A549 (cell line): ENCODE measurements around the gene TM2D3. TPM values are rescaled to one million over a fixed set of nuclear protein-coding genes. Genes with fewer than 3 reads are reported as not detected.

Experiments
- ATAC-seq, 2 experiments: fragments of 200-7000 bp in 1 of 2; fragments of >200 bp in 1 of 2; cut with Nextera tagmentation in 1 of 2; cut with Tn5 transposase in 1 of 2; 3 replicates each; pipeline versions ENCODE4 v1.8.0 to v1.9.1; 2018 to 2020; ENCODE audit warnings: mild to moderate bottlenecking in 1 of 2, moderate library complexity in 1 of 2
- CTCF ChIA-PET: fragments of 300-600 bp; sonication (Branson Sonifier 250); formaldehyde crosslinking; extraction: SDS; loops from one replicate; lab custom pipeline; 2021; ENCODE audit warnings: antibody characterized with exemption, inconsistent platforms; lab: Yijun Ruan, JAX
- POLR2A ChIA-PET: fragments of 350-600 bp; formaldehyde crosslinking; extraction: SDS; loops from one replicate; lab custom pipeline; 2021; ENCODE audit warnings: antibody characterized with exemption, inconsistent platforms; lab: Yijun Ruan, JAX
- DNase-seq, 2 experiments: peaks; one replicate each; pipeline versions ENCODE4 v3.0.0 to v3.0.0-alpha.2; 2011 to 2016; ENCODE audit warnings: low read depth in 1 of 2, low spot score in 1 of 2
- FAIRE-seq: peaks from 2 replicates; lab custom pipeline; 2011; peaks lifted over from hg19 to GRCh38; lab: Jason Lieb, UNC
- H3K27ac ChIP-seq, 2 experiments: fragments of >200 bp; sonication (Bioruptor Twin); formaldehyde crosslinking; 3 replicates each; pipeline ENCODE4 v1.5.1; 2016 to 2017
- H3K4me1 ChIP-seq: fragments of >200 bp; sonication (Bioruptor Twin); formaldehyde crosslinking; 3 replicates; pipeline ENCODE4 v1.6.1; 2016
- H3K4me2 ChIP-seq: fragments of >200 bp; sonication (Bioruptor Twin); formaldehyde crosslinking; 3 replicates; pipeline ENCODE4 v1.6.1; 2016
- H3K4me3 ChIP-seq: fragments of >200 bp; sonication (Bioruptor Twin); formaldehyde crosslinking; 3 replicates; pipeline ENCODE4 v1.5.1; 2016
- H3K9me3 ChIP-seq: fragments of >200 bp; sonication (Bioruptor Twin); formaldehyde crosslinking; 3 replicates; pipeline ENCODE4 v1.6.1; 2016
- BHLHE40 ChIP-seq: IDR thresholded peaks from 2 replicates; pipeline ENCODE4 v1.6.1; 2012; ENCODE audit warnings: low read depth, low read length, inconsistent platforms
- CBX8 ChIP-seq: fragments of 200-600 bp; sonication (generic); IDR thresholded peaks from 2 replicates; pipeline ENCODE4 v1.6.1; 2016
- CEBPB ChIP-seq, 2 experiments: fragments of >200 bp in 1 of 2; sonication (Bioruptor Twin) in 1 of 2; formaldehyde crosslinking in 1 of 2; IDR thresholded peaks; 2 replicates each; pipeline ENCODE4 v1.6.1; 2012 to 2016
- ELK1 ChIP-seq: fragments of 150-350 bp; IDR thresholded peaks from 2 replicates; pipeline ENCODE4 v1.6.1; 2014; ENCODE audit warnings: low read depth, mild to moderate bottlenecking, low read length
- EP300 ChIP-seq, 2 experiments: fragments of >200 bp; sonication (Bioruptor Twin); formaldehyde crosslinking; IDR thresholded peaks; 2 replicates in 1 of 2; 3 replicates in 1 of 2; pipeline ENCODE4 v1.6.1; 2016 to 2017
- FOSB ChIP-seq: fragments of 250-450 bp; sonication (Bioruptor Pico); IDR thresholded peaks from 2 replicates; pipeline ENCODE4 v1.5.0; 2020; ENCODE audit warnings: mild to moderate bottlenecking, moderate library complexity
- FOXS1 ChIP-seq: fragments of 250-450 bp; sonication (Bioruptor Pico); IDR thresholded peaks from 2 replicates; pipeline ENCODE4 v1.5.0; 2020; ENCODE audit warnings: mild to moderate bottlenecking, moderate library complexity
- HES2 ChIP-seq: fragments of >200 bp; sonication (Bioruptor Twin); formaldehyde crosslinking; IDR thresholded peaks from 2 replicates; pipeline ENCODE4 v1.6.1; 2016
- HEYL ChIP-seq: fragments of 250-450 bp; sonication (Bioruptor Pico); IDR thresholded peaks from 2 replicates; pipeline ENCODE4 v1.8.0; 2021; ENCODE audit warnings: mild to moderate bottlenecking, moderate library complexity
- HOXB13 ChIP-seq: fragments of 250-450 bp; sonication (Bioruptor Pico); IDR thresholded peaks from 2 replicates; pipeline ENCODE4 v1.5.0; 2020; ENCODE audit warnings: low read depth, mild to moderate bottlenecking, moderate library complexity
- JUN ChIP-seq, 2 experiments: fragments of >200 bp; sonication (Bioruptor Twin); formaldehyde crosslinking; IDR thresholded peaks; 2 replicates in 1 of 2; 3 replicates in 1 of 2; pipeline ENCODE4 v1.6.1; 2016 to 2017
- MAFK ChIP-seq: fragments of 450-650 bp; IDR thresholded peaks from 2 replicates; pipeline ENCODE4 v1.6.1; 2014; ENCODE audit not compliant: partially characterized antibody
- MYC ChIP-seq: IDR thresholded peaks from 2 replicates; pipeline ENCODE4 v1.6.1; 2012; ENCODE audit warnings: mild to moderate bottlenecking, inconsistent platforms, low read length, improper control_type of control experiment, borderline replicate concordance
- NFE2L2 ChIP-seq: fragments of 150-350 bp; conservative IDR thresholded peaks from 2 replicates; pipeline ENCODE4 v1.6.1; 2014; ENCODE audit warnings: low read length
- NPAS2 ChIP-seq: fragments of 250-450 bp; sonication (Bioruptor Pico); IDR thresholded peaks from 2 replicates; pipeline ENCODE4 v1.8.0; 2022; ENCODE audit warnings: mild to moderate bottlenecking, moderate library complexity, borderline replicate concordance
- NR3C1 ChIP-seq: fragments of >200 bp; sonication (Bioruptor Twin); formaldehyde crosslinking; IDR thresholded peaks from 3 replicates; pipeline ENCODE4 v1.6.1; 2017
- PHF8 ChIP-seq: fragments of 200-600 bp; sonication (generic); IDR thresholded peaks from 2 replicates; pipeline ENCODE4 v1.6.1; 2016; ENCODE audit warnings: low read depth, mild to moderate bottlenecking, antibody characterized with exemption, moderate library complexity, borderline replicate concordance
- POLR2A ChIP-seq: IDR thresholded peaks from 2 replicates; pipeline ENCODE4 v1.6.1; 2012; ENCODE audit warnings: mild to moderate bottlenecking, low read length
- POLR2AphosphoS2 ChIP-seq: conservative IDR thresholded peaks from 2 replicates; pipeline ENCODE4 v1.6.1; 2012; ENCODE audit warnings: low read length, improper control_type of control experiment, inconsistent platforms
- REST ChIP-seq: fragments of 200-600 bp; sonication (generic); IDR thresholded peaks from 2 replicates; pipeline ENCODE4 v1.6.1; 2016; ENCODE audit warnings: antibody characterized with exemption, mild to moderate bottlenecking, moderate library complexity
- RFX5 ChIP-seq: fragments of 450-650 bp; IDR thresholded peaks from 2 replicates; pipeline ENCODE4 v1.7.1; 2014; ENCODE audit warnings: antibody characterized with exemption, mild to moderate bottlenecking, moderate library complexity
- RNF2 ChIP-seq: fragments of 200-600 bp; sonication (generic); IDR thresholded peaks from 2 replicates; pipeline ENCODE4 v1.6.1; 2016; ENCODE audit warnings: low read depth, mild to moderate bottlenecking, antibody characterized with exemption, moderate library complexity, borderline replicate concordance
- SREBF2 ChIP-seq: fragments of 450-650 bp; IDR thresholded peaks from 2 replicates; pipeline ENCODE4 v1.6.1; 2014; ENCODE audit warnings: mild to moderate bottlenecking, moderate library complexity
- ZC3H11A ChIP-seq: fragments of 450-650 bp; IDR thresholded peaks from 2 replicates; pipeline ENCODE4 v1.6.1; 2014; ENCODE audit warnings: antibody characterized with exemption, mild to moderate bottlenecking
- ZFP36 ChIP-seq: fragments of 450-650 bp; IDR thresholded peaks from 2 replicates; pipeline ENCODE4 v1.6.1; 2014; ENCODE audit warnings: borderline replicate concordance; ENCODE audit not compliant: partially characterized antibody
- ZNF302 ChIP-seq: fragments of 250-450 bp; sonication (Bioruptor Pico); IDR thresholded peaks from 2 replicates; pipeline ENCODE4 v1.9.0; 2021; ENCODE audit warnings: inconsistent platforms, mild to moderate bottlenecking, moderate library complexity
- WGBS: methylation state at CpG from one replicate; pipeline ENCODE4 v1.1.6; 2017; ENCODE audit errors: missing lambda C conversion rate; 5-methylcytosine and 5-hydroxymethylcytosine counted together
- polyA plus RNA-seq, 4 experiments: library from polyadenylated mRNA; depleted of rRNA in 3 of 4; stranded (reverse); fragments of >200 nt; fragmentation: RNase III in 1 of 4; extraction: RNeasy Plus Mini Kit Qiagen cat#74134 plus additional on column Dnase treatment in 1 of 4; gene quantifications; 2 replicates in 3 of 4; 3 replicates in 1 of 4; pipeline ENCODE4 v1.2.3, GENCODE V29; 2011 to 2017
- TF ChIP-seq, protein P1 (sequence below): IDR thresholded peaks from 2 replicates; pipeline ENCODE4 v1.6.1; 2012
- TF ChIP-seq, protein P2 (sequence below): IDR thresholded peaks from 2 replicates; pipeline ENCODE4 v1.6.1; 2012

The TM2D3 gene
- polyA plus RNA-seq, 2 of the 4 experiments (the other 2 are of a cell fraction): 39.6 to 76.6 TPM

GRCh38 chr15:101684877-101685276, 32.7 kb upstream of the TM2D3 start:
- WGBS: 84% methylated on average over 3 of the region's 3 CpGs
- ATAC-seq (no peak), FAIRE-seq (peak; percentile 39), DNase-seq (no peak)
- Histone ChIP-seq H3K27ac (peak overlapping the region; percentile 40 to 53; a peak in 4 of 6 replicates), H3K9me3 (no peaks in the 10 kb centered on the region), H3K4me2 (peak overlapping the region; percentile 53), H3K4me1 (peaks cover 30% of the 10 kb centered on the region), H3K4me3 (no peak overlapping the region)
- TF ChIP-seq ELK1: no peak
- no peak for TF ChIP-seq ZFP36
- no peak for TF ChIP-seq HEYL (CRISPR knock-in tag)
- no peak for TF ChIP-seq HES2
- no peak for TF ChIP-seq POLR2A
- no peak for TF ChIP-seq POLR2AphosphoS2
- TF ChIP-seq, protein P1, sequence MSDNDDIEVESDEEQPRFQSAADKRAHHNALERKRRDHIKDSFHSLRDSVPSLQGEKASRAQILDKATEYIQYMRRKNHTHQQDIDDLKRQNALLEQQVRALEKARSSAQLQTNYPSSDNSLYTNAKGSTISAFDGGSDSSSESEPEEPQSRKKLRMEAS: no peak
- TF ChIP-seq MYC: no peak
- TF ChIP-seq NPAS2 (CRISPR knock-in tag): no peak
- no peak for TF ChIP-seq NFE2L2
- TF ChIP-seq, protein P2, sequence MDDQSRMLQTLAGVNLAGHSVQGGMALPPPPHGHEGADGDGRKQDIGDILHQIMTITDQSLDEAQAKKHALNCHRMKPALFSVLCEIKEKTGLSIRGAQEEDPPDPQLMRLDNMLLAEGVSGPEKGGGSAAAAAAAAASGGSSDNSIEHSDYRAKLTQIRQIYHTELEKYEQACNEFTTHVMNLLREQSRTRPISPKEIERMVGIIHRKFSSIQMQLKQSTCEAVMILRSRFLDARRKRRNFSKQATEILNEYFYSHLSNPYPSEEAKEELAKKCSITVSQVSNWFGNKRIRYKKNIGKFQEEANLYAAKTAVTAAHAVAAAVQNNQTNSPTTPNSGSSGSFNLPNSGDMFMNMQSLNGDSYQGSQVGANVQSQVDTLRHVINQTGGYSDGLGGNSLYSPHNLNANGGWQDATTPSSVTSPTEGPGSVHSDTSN: no peak
- TF ChIP-seq RNF2: no peak
- no peak for TF ChIP-seq JUN (IDR thresholded peaks at IDR 0.05)
- POLR2A ChIA-PET: interaction anchor here (1.2 to 1.4 kb wide), 2 partner anchors 32 to 39 kb away, joined by 4 to 6 read pairs; no protein-coding TSS in a partner anchor
- CTCF ChIA-PET: interaction anchor here (0.9 to 1.1 kb wide), 3 partner anchors 9 to 43 kb away, joined by 3 to 4 read pairs (median 3); no protein-coding TSS in a partner anchor

GRCh38 chr15:101684384-101684783, 32.2 kb upstream of the TM2D3 start:
- DNase-seq (peak; percentile 58 to 89), FAIRE-seq (peak; percentile 87), ATAC-seq (peak; percentile 95 to 99)
- 0% methylated on average over 1 of the region's 1 CpG for WGBS
- peak overlapping the region; percentile 53 for H3K4me2 ChIP-seq
- no peaks in the 10 kb centered on the region for H3K9me3 ChIP-seq
- no peak overlapping the region for H3K4me3 ChIP-seq
- peak overlapping the region; percentile 40 to 53; a peak in 3 of 6 replicates for H3K27ac ChIP-seq
- ChIA-PET CTCF (interaction anchor here (0.9 to 1.5 kb wide), 4 partner anchors 8 to 43 kb away, joined by 3 to 5 read pairs (median 4); no protein-coding TSS in a partner anchor), POLR2A (interaction anchor here (1.2 to 1.4 kb wide), 2 partner anchors 32 to 39 kb away, joined by 4 to 6 read pairs; no protein-coding TSS in a partner anchor)
- peaks cover 30% of the 10 kb centered on the region for H3K4me1 ChIP-seq
- TF ChIP-seq HOXB13 (CRISPR knock-in tag) (no peak), MYC (no peak), EP300 (IDR thresholded peaks at IDR 0.05) (peak; percentile 37 to 45; a peak in 1 of 5 replicates), FOXS1 (no peak), REST (no peak), RFX5 (no peak), POLR2A (no peak), PHF8 (no peak), NFE2L2 (no peak), SREBF2 (no peak), MAFK (no peak), FOSB (CRISPR knock-in tag) (no peak), ZC3H11A (no peak), ELK1 (no peak), BHLHE40 (peak; percentile 46; the same call in 1 of the 2 replicates), NR3C1 (no peak), CBX8 (no peak), CEBPB (IDR thresholded peaks at IDR 0.05) (0 out of 4 replicates have a peak, but pooled peaks of 1 of the 2 experiments have one; percentile 28), ZNF302 (CRISPR knock-in tag) (no peak)
- TF ChIP-seq, protein P1: peak; percentile 56
- TF ChIP-seq, protein P2: no peak
